A549 treated with CORT108297 at 1 μM for 4 hours (cell line): Measurements from ENCODE around the gene OR4C15. TPM values are rescaled to one million over a fixed set of nuclear protein-coding genes. Genes with fewer than 3 reads are reported as not detected.

ENCODE experiments used
- total RNA-seq: library from RNA; stranded (reverse); fragments of 200-300 nt; extraction: Qiagen RNA extraction; gene quantifications from 5 replicates; pipeline ENCODE4 v1.2.3, GENCODE V29; 2022

The OR4C15 gene
- total RNA-seq = not detected in 5 replicates

DNA sequence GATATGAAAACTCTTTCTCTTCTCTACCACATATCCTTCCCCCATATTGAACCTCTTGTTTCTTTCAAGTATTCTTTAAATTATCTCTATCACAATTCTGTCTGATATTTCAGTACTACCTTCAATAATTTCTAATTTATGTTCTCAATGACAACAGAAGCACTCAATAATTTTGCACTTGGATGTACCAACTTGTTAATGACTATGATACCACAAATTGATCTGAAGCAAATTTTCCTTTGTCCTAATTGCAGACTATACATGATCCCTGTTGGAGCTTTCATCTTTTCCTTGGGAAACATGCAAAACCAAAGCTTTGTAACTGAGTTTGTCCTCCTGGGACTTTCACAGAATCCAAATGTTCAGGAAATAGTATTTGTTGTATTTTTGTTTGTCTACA, at the start of gene OR4C15:
Gene OR4C15, plus strand, starts transcription at position 301 of the 400 bp plus-strand sequence. Its CDS starts 0 bp downstream, at position 301.

GRCh38 chr11:55571828-55572227, 17.6 kb downstream of the OR4C15 start, which contains the start of gene OR4C16:
OR4C16 (plus strand) TSS chr11:55572128; CDS start chr11:55572128, 0 bp downstream.

Other genes with a start within 250 kb of the OR4C15 start
- not detected in 5 replicates for gene OR4A16, start 211.3 kb upstream of the OR4C15 start, total RNA-seq
- not detected in 5 replicates for gene OR4A15, start 186.5 kb upstream of the OR4C15 start, total RNA-seq
- gene OR4C16, start 17.7 kb downstream of the OR4C15 start, total RNA-seq = not detected in 5 replicates
- gene OR4C11, start 53.2 kb downstream of the OR4C15 start, total RNA-seq = not detected in 5 replicates
- not detected in 5 replicates for gene OR4P4, start 80.6 kb downstream of the OR4C15 start, total RNA-seq
- gene OR4S2, start 93.9 kb downstream of the OR4C15 start, total RNA-seq = not detected in 5 replicates
- gene OR4C6, start 107.7 kb downstream of the OR4C15 start, total RNA-seq = not detected in 5 replicates
- gene OR5D13, start 219.0 kb downstream of the OR4C15 start, total RNA-seq = not detected in 5 replicates
- gene OR5D14, start 241.1 kb downstream of the OR4C15 start, total RNA-seq = not detected in 5 replicates